GM21381 (cell line): Measurements from ENCODE around the gene USP48.

Experiments
- ATAC-seq: cut with Tn5 transposase; IDR thresholded peaks from one replicate; pipeline ENCODE4 v1.9.1; 2021; ENCODE audit warnings: mild to moderate bottlenecking, moderate library complexity; ENCODE audit not compliant: unreplicated experiment

The USP48 gene

DNA sequence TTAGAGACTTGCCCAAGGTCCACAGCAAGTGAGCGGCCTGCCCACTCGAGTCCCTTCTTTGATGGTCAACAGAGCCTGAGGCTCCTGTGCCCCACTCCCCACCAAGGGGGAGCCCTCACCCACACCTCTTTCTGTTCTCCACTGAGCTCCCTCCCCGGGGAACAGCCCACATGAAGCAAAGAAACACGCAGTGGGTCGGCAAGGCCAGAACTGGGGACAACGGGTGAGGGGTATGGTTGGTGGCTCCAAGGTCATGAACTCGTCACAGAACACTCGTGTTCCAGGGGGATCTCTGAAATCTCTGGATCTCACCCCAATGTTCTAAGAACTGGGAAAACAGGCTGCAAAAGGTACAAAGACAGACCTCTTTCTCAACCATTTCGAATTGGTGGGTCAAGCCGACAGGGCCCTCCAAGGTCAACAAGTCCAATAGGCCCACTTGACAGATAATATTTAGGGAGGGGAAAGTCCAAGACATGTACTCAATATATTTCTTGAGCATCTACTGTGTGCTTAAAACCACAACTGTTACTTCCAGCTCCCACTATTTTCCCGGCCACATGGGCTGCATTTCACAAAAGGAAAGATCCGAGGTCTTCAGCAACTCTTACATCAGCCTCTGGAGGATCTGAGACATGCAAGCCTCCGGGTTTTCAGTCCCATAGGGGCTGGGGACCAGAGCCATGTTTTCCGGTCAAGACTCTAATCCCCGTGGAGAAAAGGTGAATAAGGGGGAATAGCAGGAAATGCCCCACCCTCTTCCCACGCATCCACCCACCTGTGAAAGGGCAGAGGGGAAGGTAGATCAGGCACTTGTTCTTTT lies 112.7 kb downstream of the USP48 start:
- no peak for ATAC-seq

DNA sequence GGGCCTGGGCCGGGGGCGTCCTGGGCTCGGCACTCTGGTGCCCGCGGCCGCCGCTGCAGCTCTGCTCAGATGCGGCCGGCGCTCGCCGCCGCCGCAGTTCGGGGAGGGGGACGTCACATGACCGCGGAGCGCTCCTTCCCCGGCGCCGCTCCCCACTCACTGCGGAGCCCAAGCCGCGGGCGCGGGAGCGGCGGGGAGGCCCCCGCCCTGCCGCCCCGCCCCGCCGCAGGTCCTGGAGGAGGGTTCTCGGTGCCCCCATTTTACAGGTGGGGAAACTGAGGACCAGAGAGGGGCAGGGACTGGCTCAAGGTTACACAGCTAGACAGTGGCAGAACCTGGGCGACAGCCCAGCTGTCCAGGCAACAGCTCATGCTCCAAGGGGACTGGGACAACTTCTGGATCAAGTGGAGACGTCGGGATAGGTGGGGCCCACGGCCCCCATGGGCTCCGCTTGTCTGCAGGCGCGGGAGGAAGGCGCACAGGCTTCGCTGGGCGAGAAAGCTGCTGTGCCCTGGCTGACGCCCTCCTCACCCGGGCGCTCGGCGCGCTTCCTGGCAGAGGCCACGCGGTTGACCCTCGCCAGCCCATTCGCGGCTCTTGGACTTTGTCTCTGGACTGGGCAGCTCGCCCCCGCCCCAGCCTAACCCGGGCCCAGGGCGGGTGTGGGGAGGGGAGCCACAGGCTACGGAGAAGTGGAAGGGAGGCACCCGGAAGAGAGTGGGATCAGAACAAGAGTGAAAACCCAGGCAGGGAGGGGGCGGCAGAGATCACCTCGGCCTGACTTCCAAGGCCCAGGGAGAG lies 113.5 kb downstream of the USP48 start, which contains the start of gene RAP1GAP:
Gene RAP1GAP, minus strand, starts transcription at position 100 of the 801 bp plus-strand sequence. CDS start 49,325 bp downstream, outside the sequence.
- ATAC-seq: no peak

DNA sequence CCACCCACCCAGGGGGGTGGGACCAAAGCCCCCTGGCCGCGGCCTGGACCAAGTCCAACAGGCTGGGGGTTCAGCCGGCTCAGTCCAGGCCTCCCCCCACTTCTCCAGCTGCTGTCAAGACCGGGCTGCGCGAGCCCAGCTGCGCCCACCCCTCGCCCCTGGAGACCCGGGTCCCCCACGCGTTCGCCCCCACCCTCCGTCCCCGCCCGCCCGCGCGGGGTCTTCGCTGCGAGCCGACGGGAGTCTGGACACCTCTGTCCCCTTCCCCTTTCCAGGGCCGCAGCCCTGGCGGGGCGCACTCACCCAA lies 114.0 kb downstream of the USP48 start:
- no peak for ATAC-seq

DNA sequence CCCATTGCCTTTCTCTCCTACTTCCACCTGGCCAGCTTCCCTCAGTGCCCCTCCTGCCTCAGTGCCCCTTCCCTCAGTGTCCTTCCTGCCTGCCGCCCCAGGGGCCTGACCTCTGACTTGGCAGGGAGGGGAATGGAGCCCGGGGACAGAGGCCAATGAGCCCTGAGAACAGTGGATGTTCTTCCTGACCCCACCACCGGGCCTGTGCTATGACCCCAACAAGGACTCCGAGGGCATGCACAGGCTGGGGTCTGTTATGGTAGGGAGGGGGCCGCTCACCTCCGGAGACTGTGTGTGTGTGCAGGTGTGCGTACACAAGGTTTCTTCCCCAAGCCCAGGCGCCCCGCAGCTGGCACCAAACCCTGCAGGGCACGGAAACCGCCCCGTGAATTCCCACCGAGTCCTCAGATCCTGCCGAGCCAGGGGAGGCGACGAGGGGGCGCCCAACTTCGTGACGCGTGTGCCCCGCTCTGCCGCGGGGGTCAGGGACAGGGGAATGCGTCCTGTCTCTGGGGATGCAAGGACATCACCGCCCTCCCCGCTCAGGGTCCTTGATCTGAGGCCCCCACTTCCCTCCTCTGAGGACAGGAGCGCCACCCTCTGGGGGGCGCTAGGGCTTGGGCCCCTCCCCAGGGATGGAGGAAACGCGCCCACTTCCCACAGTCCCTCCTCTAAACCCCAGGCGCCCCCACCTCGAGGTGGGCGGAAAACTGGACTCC lies 114.6 kb downstream of the USP48 start:
- ATAC-seq: no peak

DNA sequence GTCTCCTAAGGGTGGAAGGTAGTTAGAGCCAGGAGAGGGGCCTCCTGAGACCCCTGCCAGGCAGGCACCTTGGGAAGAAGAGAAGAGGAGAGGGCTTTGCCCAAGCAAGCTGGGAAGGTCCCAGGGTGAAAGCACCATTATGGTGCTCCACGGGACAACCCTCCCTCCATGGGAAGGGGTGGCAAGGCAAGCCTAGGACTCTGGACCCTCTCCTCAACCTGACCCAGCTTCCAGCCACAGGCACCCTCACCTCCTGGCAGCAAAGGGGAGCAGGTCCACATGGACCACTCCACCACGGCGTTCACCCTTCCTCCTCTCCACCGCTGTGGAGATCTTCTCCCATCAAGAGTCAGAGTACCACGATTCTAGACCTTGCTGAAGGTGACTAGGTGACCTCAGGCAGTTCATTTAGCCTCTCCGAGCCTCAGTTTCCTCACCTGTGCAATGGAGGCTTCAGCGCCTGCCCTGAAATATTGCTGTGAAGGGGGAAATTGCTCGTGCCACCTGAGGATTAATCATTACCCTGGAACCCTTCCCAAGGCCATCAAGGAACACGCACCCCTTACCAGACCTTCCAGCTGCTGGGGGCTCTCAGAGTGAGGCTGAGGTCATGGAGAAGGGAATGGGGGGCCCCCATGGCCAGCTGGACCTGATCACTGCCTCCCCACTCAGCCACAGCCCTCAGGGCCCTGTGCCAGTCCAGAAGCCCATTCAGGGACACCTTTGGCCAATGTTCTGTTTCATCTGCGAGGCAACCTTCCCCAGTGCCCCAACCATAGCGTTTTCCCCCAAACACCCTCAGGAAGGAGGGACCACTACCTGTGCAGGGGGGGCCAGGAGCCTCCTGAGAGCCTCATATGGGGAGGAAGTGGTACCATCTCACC lies 115.4 kb downstream of the USP48 start:
- ATAC-seq: no peak

DNA sequence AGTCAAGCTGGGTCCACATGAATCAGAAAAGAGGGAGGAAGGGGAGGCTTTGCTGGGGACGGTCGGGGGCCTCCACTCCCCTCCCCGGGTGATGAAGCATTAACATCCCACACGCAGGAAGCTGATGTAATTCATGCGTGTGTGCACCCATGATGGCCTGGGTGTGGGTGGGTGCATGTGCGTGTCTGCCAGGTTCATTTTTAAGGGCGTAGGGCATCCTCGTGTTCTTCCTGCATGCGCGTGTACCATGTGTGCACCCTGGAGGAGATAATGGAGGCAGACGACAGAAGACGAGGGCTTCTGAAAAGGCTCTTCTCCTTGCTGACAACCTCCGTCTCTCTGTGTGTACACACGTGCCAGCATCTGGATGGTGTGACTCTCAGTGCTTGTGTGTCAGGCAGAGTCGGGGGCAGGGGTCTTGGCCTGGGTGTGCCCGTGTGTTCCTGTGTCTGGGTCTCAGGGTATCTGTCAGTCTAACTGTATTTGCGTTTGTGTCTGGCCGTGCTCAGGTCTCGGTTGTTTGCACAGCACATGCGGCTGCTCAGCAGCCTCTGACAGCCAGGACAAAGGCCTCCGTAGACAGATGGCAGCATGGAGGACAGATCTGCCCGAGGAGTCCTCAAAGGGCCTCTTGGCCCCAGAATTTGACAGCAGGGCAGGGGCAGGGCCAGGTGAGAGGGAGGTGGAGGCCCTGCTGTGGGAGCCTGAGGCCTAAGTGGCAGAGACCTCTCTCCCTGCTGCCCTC lies 116.2 kb downstream of the USP48 start:
- ATAC-seq: no peak

DNA sequence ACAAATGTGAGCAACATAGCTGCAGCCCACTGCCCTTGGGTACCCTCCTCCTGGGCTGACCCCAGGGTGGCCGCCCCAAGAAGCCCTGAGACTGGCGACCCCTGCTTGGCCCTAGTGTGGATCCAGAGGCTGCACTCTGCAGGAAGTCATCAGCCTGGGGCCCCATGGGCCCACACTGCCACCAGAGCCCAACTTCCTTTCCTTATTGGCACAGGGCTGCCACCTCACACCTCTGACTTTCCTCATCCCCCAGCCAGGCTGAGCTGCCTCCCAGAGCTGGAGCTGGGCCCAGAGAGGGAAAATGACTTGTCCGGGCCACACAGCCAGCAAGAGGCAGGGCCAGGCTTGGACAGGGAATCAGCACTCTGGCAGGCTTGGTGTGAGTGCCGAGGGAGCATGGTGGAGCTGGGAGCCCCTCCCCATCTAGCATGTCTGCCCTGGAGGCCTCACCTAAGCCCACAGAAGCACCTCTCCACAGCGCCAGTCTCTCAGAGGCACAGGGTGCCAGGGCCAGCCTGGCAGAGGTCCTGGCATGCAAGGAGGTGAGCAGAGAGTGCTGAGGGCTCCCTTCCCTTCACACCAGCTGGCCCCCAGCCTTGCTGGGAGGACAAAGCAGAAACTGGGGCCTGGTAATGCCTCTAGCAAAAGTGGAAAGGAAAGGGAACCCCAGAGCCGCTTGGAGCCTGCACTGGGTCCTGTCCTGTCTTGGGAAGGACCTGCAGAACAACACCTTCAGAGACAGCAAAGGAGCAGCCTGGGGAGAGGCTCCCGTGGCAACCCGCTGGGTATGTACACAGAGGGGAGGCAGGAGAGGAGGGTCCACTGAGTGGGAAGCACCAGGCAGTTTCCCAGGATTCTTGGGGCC lies 117.0 kb downstream of the USP48 start:
- no peak for ATAC-seq

DNA sequence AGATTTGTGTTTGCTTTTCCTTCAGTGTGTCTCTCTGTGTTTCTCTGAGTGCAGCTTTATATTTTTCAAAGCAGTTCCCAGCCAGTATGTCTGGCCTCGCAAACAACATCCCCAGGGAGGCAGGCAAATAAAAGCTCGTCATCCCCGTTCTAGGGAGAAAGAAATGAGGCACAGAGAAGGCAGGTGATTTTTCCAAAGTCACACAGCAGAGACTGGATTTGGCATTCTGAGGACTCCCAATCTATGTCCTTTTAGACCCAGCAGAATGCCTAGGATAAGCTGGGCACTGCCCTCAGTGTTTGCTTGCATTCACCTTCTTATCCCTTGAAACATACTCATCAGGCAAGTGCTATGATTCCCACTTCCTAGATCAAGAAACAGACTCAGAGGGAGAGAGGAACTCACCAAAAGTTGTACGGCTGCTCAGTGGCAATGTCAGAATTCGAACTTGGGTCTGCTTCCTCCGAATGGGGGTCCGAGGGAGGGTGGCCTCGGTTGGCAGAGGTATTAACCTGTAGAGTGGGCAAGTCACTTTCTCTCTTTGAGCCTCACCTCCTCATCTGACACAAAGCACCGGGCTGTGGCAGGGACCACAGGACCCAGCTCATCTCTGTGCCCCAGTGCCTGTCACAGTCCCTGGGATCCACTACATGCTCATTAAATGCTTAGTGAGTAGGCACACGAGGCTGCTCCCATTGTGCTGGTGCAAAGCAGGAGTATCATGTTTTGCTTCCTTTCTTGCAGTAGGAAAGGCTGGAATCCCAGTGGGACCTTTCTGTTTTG lies 118.0 kb downstream of the USP48 start:
- no peak for ATAC-seq

DNA sequence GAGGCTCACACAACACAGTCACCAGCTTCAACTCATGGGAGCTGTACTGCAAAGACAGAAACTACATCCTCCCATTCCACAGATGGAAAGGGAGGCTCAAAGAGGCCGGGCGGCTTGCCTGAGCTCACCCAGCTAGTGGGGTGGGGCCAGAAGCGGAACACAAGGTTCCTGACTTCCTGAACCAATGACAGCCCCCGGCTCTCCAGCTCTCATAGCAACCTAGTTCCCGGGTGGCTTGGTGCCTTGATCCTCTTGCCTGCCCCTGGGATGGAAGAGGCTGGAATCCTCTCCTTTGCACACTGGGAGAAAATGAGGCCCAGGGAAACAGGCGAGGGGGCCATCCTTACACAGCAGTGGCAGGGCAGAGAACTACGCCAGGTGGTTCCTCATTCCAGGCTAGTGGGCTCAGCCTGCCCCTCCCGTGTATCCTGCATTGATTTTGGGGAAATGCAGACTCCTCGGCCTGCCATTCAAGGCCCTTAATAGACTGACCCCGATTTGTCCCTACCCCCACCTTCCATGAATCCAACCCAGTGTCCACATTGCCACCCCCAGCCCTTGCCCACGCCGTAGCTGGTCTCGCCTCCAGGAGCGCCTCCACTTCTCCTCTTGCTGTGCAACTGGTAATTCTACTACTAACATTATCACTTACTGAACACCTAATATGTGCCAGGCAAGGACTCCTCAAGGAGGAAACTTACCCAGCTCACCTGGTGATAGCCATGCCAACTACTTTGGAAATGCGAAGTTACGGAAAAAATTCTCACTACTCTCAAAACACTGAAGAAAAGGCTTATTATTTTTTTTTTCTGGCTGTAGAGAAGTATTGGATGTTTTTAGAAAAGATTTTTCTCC lies 118.8 kb downstream of the USP48 start:
- ATAC-seq: no peak

DNA sequence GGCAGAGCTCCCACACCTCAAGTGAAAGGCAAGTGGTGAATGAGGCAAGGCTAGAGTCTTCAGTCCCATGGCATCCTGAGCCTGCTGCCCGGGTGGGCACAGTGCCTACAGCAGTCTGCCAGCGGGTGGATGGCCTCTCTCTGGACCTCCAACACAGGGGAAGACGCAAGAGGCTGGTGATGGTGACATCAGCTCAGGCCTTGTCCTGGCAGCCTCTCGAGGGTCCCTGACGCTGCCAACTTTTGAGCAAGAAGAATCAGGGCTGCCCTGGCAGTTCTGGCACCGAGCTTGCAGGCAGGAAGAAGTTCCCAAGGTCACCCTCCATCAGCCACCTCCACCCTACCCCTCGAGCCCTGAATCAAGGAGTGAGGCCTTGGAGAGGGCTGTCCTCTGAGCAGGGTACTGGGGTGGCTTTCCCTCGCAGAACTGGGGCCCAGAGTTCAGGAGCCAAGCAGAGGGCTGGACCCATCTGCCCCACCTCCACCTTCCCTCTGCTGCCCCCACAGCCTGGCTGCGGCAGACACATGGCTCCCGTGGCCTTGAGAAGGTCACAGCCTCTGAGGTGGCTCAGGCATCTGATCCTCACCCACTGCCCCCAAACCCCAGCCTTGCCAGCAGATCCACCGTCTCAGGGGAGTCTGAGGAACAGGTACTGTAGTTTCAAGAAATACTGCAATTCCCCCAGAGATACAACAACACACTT lies 119.5 kb downstream of the USP48 start:
- no peak for ATAC-seq

DNA sequence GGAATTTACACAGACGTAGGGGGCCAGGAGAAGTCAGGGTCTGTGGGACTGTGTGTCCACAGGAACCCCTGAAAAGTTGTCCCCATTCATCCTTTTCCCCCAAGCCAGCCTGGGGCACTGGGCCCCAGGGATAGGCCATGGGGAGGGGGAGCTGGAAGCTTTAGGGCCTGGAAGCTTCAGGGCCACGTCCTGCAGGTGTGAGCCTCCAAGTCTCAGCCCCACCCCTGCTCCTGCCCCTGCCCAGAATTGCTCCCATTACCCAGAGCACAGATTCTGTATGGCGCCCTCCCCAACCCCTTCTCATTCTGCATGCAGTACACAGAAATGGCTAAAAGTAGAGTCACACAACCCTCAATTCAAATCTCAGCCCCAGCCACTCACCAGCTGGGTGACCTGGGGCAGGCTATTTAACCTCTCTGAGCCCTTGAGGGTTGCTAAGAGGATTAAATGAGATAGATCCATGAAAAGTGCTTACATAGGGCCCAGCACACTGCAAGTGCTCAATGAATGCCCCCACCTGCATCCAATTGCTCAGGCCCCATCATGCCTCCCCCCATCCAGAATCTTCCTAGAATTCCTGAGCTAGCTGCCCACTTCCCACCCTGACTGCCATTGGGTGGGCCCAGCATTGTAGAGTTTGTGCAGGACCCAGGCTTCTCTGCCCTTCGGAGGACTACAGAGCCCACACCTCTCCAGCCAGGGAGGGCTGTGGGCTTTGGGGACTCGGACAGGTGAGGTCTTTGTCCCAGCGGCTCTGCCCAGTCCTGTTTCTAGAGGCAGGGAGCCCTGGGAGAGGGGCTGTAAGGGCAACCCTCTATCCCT lies 120.3 kb downstream of the USP48 start:
- no peak for ATAC-seq

DNA sequence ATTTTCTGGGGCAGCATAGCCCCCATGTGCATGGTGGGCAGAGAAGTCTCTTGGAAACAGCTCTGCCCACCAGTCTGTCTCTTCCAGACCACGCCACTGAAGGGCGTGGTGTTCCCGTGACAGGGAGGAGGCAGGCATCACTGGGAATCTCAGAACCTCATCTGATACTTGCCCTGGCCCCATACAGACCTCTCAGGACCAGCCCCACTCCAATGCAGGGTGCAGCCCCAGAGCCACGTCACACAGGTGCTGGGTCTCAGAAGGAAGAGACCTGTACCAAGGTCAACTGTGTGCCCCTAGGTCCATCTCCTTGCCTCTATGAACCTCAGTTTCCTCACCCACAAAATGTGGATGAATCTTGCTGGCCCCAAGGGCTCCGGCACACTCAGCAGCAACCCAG lies 121.1 kb downstream of the USP48 start:
- no peak for ATAC-seq

DNA sequence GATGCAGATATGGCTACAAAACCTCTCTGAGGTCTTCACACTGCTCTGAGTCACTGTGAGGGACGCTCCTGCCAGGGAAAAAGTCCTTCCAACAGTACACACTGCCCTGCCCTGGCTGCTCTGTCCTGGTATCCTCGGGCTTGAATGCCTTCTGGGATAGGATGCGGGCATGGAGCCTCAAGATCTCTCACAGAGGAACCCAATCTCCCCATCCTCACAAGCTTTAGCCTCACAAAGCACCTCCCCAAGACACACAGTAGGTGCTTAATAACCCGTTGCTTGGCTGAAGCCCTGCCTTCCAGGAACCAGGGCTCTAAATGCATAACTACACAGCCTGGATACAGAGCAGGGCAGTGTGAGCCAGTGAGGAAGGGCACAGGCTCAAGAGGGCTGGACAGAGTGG lies 123.0 kb downstream of the USP48 start:
- no peak for ATAC-seq

DNA sequence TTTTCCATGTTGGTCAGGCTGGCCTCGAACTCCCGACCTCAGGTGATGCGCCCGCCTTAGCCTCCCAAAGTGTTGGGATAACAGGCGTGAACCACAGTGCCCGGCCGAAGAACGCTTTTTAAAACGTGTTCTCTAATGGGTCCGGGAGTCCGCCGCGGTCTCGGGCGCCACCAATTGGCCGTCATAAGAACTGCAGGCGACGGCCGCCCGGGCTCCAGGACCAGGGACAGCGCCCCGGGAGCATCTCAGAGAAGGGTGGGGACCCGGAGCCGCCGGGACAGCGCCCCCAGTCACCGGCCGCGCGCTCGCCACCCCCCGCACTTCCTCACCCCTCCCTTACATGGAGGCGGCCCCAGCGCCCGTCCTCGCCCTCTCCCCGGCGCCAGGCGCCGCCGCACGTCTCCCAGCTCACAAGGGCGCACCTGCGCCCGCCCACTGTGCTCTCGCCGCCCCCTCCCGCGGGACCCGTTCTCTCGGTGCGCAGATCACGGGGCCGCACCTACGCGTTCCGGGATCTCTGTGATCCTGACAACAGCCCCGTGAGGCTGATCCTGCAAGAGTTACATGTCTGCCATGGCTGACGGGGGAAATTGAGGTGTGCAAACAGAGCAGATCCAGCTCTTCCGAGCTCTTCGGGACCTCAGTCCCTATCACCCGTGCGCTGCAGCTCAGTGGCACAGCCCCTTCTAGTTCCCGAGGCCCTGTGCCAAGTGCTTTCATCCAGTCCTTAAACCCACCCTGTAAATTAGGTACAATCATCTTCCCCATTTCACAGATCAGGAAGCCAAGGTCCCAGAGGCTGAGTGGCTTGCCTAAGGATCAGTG lies 123.6 kb downstream of the USP48 start:
- ATAC-seq: no peak
